ENCODE data around the gene CYP46A1.
"Not testable (repeated sequence)": the region's sequence is repeated elsewhere in the genome, so short reads cannot be mapped to it uniquely, and the experiment has no call there.

CYP46A1 gene

GRCh38 chr14:99658218-99658845, 25.8 kb upstream of the CYP46A1 start:
- DNase-seq, result no peak

- no peak for DNase-seq
Measured at GRCh38 chr14:99659333-99659741, 24.8 kb upstream of the CYP46A1 start.

- DNase-seq, result no peak
Measured at GRCh38 chr14:99660006-99660566, 24.0 kb upstream of the CYP46A1 start.

DNA sequence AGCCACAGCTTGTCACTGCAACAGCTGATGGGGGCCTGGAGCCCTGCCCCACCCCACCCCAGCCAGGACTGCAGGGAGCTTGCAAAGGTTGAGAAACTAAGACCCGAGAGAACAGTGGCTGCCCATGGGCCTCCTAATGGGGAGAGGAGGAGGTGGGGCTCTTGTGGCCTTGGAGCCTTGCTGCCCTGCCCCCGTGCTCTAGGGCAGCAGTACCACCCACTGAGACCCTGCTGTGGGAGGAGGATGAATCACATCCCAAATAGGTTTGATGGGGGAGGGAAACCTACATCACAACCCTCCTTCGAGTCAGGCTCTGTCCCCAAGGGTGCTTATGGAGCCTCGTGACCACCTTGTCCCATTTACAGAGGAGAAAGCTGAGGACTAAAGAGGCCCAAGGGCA, 23.3 kb upstream of the CYP46A1 start:
- DNase-seq, result no peak

DNA sequence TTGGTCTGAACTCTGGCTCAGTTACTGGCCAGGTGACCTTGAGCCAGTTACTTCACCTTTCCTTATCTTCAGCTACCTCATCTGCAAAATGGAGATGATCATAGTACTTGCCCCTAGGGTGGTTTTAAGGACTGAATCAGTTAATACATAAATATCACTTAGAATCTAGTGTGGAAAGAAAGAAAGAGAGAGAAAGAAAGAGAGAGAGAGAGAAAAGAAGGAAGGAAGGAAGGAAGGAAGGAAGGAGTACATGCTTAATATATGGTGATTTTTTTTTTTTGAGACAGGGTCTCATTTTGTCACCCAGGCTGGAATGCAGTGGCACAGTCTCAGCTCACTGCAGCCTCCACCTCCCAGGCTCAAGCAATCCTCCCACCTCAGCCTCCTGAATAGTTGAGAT, 22.9 kb upstream of the CYP46A1 start:
- DNase-seq, result not testable (repeated sequence)

GRCh38 chr14:99662846-99663245, 21.3 kb upstream of the CYP46A1 start:
- no peak for DNase-seq

- DNase-seq, result no peak
Measured at GRCh38 chr14:99663386-99664057, 20.6 kb upstream of the CYP46A1 start.

DNA sequence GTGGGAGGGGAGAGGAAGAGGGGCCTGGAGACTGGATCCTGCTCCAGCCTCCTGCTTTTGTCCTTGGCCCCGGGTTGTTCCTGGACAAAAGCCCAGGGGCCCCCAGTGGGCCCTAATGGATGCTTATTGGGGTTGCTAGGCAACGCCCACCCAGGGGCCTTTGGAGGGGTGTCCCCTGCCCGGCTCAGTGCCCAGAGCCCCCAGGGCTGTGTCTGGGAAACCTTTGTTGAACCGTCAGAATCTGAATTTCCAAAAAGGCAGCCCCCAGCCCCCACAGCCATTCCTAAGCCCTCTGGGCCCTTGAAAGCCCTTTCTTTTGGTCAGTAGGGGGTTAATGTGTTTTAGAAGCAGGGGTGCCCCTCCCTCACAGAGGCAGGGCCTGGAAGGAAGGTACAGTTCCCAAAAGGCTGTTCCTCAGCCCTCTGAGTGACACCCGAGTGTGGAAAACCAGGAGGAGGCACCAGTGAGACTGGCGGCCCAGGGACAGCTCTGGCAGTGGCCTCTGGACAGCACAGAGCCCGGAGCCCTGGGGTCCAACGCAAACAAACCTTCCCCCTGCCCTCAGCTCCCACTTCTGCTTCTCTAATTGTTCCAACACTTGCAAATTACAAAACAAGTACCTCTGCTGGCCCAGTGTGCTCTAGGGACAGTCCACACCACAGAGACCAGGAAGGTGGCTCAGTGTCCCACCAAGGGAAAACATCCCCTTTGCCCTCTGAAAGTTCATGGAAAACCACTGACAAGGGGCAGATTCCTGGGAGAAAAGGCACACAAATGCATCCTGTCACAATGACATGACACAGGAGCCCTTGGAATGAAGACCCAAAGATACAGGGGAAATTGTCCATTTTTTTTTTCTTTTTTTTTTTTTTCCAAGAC, 19.8 kb upstream of the CYP46A1 start:
- DNase-seq, result no peak

DNA sequence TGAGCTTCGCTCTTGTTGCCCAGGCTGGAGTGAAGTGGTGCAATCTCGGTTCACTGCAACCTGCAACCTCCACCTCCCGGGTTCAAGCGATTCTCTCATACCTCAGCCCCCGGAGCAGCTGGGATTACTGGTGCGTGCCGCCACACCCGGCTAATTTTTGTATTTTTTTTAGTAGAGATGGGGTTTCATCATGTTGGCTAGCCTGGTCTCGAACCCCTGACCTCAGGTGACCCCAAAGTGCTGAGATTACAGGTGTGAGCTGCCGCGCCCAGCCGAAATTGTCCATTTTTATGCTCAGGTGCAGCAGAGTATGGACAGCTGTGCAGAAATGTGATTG, 19.2 kb upstream of the CYP46A1 start:
- DNase-seq, result no peak

GRCh38 chr14:99666533-99666932, 17.6 kb upstream of the CYP46A1 start:
- no peak for DNase-seq

DNA sequence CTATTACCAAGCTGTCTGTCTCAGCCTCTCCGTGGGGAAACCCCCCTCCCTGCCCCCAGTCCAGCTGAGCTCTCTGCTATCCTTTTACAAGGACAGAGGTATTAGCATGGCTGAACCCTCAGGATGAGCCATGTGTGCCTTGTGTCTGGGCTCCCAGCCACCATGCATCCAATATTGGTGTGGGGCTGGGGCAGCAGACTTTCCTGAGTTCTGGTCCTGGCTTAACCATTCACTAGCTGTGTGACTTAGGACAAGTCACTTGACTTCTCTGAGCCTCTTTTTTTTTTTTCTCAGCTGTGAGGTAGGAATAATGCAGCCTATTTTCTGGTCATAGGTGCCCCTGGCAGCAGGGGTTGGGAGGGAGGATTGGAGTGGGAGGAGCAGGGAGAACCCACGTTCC, 17.1 kb upstream of the CYP46A1 start:
- DNase-seq, result no peak

- DNase-seq, result no peak
Measured at GRCh38 chr14:99667821-99668220, 16.3 kb upstream of the CYP46A1 start.

- DNase-seq, result no peak
Measured at GRCh38 chr14:99668307-99669295, 15.5 kb upstream of the CYP46A1 start.

DNA sequence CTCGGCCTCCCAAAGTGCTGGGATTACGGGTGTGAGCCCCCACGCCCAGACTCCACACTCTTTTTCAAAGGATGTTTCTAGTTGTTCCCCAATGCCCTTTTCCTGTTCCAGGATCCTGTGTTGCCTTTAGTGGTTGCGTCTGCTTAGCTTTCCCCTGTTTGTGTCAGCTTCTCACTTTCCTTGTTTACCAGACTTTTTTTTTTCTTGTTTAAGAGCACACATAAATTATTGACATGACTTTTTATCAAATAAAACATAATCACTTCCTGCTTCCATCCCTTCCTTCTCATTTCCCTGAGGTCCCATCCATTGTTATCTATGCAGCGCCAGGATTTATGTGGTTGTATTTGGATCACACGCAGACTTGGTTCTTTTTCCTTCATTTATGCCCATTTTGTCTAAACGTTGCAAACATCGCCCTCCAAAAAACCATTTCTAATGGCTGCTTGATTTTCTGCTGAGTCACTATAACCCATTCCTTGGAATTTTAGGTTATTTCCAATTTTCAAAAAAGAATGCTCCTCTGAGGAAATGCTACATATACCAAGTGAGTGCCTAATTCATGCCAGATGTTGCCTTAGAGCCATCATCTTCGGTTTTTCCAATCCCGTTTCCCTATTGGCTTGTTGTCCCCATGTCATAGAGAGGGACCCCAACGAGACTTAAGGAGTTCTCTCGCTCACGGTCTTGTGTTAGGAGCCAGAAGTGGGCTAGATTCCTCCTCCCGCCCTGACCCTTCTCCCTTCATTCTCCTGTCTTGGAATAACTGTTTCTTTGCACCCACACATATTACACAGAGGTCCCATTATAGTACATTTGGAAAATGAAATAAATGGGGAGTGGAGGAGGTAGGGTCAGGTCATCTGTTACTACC, 13.5 kb upstream of the CYP46A1 start:
- no peak for DNase-seq

- no peak for DNase-seq
Measured at GRCh38 chr14:99671235-99672224, 12.6 kb upstream of the CYP46A1 start.

GRCh38 chr14:99672506-99673304, 11.4 kb upstream of the CYP46A1 start:
- peak; percentile 30 for DNase-seq

DNA sequence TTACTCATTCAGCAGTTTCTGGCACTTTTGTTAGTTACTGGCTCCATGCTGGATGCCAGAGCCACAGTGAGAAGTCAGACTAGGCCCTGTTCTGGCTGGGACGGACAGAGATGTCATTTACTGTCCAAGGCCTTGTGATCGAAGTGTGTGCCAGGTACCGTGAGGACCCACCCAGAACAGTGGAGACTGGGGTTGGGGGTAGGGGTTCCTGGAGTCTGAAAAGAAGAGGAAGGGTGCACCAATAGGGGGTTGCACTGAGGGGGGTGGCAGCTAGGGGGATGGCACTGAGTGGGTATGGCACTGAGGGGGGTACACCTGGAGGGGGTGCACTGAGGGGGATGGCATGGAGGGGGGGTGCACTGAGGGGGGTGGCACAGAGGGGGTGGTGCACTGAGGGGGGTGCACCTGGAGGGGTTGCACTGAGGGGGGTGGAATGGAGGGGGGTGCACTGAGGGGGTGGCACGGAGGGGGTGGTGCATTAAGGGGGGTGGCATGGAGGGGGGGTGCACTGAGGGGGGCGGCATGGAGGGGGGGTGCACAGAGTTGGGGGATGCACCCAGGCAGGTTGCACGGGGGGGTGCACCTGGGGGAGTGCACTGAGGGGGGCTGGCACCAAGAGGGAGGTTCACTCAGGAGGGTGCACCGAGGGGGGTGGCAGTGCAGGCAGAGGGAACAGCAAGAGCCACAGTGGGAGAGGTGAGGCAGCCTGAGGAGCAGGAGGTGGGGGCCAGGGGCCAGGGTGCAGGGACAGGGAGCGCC, 10.6 kb upstream of the CYP46A1 start:
- no peak for DNase-seq

DNA sequence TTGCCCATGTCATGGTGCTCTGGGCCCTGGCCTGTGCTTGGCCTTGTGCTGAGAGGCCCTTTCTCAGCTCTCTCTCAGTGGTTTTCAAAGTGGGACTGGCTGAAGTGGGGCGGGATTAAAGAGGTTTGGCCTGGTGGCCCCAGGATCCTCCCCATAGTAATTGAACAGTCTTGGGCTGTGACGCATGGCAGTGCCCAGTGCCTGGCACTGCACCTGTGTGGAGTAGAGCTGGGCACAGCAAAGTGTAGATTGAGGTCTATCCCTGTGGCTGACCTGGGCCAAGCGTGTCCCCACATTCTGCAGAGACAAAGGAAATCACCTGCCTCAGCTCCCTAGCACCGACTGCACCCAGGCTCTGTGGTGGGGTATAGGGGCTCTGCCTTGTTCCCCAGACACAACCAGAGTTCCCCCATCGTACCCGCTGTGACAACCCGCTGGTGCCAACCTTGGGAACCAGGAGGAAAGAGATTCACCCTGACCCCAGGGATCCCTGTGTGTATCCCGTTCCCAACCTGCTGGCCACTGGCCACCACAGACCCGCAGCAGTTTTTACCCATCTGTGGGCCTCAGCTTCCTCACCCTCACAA, 9.9 kb upstream of the CYP46A1 start:
- DNase-seq, result no peak

Measured in activated effector memory CD4-positive, alpha-beta T cell treated with Interleukin-2 at 50 U/mL for 16 hours (primary cell).